Measurements from ENCODE around the gene SYNE4.

SYNE4 gene

DNA sequence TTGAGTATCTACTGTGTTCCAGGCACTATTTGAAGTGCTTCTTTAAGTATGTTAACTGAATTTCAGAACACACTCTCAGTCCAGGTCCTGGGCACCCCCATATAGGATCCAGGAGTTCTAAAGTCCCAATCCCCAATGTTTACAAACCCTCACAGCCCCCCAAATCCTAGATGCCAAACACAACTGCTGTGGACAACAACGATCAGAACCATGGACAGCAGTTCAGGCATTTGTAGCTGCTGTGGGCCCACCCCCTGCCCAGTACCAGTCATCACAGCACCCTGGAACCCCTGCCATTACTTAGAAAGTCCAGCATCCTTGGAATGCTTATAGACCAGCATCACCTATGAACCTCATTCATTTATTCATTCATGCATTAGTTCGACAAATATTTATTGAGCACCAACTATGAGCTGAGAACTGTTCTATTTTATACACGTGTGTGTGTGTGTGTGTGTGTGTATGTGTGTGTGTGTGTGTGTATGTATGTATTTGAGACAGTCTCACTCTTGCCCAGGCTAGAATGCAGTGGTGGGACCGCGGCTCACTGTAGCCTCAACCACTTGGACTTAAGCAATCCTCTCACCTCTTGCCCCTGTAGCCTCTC is 32.9 kb downstream of the SYNE4 start:
- DNase-seq (ENCODE audit: low spot score) = no peak
- TF ChIP-seq, protein P1, sequence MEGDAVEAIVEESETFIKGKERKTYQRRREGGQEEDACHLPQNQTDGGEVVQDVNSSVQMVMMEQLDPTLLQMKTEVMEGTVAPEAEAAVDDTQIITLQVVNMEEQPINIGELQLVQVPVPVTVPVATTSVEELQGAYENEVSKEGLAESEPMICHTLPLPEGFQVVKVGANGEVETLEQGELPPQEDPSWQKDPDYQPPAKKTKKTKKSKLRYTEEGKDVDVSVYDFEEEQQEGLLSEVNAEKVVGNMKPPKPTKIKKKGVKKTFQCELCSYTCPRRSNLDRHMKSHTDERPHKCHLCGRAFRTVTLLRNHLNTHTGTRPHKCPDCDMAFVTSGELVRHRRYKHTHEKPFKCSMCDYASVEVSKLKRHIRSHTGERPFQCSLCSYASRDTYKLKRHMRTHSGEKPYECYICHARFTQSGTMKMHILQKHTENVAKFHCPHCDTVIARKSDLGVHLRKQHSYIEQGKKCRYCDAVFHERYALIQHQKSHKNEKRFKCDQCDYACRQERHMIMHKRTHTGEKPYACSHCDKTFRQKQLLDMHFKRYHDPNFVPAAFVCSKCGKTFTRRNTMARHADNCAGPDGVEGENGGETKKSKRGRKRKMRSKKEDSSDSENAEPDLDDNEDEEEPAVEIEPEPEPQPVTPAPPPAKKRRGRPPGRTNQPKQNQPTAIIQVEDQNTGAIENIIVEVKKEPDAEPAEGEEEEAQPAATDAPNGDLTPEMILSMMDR (IDR thresholded peaks at IDR 0.05; ENCODE audit: extremely low read depth, missing control alignments) = no peak

DNA sequence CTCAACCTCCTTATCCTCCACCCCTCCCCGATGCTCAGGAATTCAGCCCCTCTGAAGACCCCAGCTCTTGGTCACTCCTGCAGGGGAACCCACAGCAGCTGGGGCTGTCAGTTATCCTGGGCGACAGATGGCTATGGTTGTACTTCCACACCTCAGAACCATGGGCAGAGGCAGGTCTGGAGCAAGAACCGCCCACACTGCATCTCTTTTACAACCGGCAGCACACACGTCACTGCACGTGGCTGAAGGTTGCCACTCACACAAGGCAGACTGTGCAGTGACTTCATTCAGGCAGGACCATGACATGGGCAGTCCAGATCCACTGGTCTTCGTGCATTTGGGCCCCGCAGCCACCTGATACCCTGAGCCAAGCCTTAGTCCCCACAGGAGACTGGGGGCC is 35.1 kb downstream of the SYNE4 start:
- DNase-seq (ENCODE audit: low spot score) = no peak

DNA sequence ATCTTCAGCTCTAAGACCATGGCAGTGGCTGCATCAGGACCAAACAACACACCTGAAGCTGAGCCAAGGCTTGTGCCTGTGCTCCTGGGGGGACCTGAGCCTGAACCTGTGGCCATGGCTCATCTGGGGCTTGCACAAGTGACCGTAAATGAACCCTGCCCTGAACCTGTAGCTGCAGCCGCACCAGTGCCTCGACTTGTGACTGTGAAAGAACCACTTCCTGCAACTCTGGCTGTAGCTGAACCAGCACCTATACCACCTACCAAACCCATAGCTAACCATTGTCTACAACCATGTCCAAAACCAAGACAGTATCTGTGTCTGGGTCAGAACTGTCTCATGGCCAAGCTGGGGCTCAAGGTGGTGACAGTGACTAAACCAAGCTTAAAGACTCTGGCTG is 41.8 kb downstream of the SYNE4 start:
- no peak for DNase-seq (ENCODE audit: low spot score)
- TF ChIP-seq, protein P1 (IDR thresholded peaks at IDR 0.05; ENCODE audit: extremely low read depth, missing control alignments) = no peak

More for the DNA sequence above, 35.1 kb downstream of the SYNE4 start:
- TF ChIP-seq, protein P1 (IDR thresholded peaks at IDR 0.05; ENCODE audit: extremely low read depth, missing control alignments) = no peak

DNA sequence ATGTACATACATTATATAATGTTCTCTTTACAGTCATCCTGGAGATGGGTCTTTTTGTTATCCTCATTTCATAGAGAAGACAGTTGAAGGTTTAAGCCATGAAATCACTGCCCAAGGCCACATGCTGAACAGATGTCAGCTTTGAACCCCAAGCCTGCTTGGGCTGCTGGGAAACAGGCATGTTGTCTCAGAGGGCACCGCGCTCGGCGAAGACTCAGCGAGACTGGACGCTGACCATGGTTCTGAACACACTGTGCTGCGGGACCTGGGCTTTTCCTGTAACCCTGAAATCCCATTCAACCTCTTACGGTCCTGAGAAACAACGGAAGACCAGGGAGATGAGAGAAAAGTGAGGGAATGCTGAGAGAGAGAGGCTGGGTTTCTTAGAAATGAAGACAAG is 45.1 kb downstream of the SYNE4 start:
- no peak for DNase-seq (ENCODE audit: low spot score)
- TF ChIP-seq, protein P1 (IDR thresholded peaks at IDR 0.05; ENCODE audit: extremely low read depth, missing control alignments) = no peak

DNA sequence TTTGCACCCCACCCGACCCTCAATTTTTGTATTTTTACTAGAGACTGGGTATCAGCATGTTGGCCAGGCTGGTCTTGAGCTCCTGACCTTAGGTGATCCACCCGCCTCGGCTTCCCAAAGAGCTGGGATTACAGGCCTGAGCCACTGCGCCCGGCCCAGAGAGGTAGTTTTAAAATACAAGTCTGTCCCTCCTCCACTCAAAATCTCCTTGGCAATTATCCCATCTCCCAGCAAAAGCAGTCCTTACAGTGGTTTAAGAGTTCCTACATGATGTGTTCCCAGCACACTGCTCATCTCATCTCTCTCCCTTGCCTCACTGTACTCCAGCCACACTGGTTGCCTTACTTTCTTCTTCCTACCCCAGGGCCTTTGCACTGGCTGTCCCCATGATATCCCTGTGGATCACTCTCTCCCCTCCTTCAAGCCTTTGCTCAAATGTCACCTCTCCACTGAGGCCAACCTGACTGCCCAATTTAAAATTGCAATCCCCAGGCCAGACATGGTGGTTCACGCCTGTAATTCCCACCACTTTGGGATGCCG is 48.1 kb downstream of the SYNE4 start:
- TF ChIP-seq, protein P1 (IDR thresholded peaks at IDR 0.05; ENCODE audit: extremely low read depth, missing control alignments) = no peak
- DNase-seq (ENCODE audit: low spot score) = no peak

DNA sequence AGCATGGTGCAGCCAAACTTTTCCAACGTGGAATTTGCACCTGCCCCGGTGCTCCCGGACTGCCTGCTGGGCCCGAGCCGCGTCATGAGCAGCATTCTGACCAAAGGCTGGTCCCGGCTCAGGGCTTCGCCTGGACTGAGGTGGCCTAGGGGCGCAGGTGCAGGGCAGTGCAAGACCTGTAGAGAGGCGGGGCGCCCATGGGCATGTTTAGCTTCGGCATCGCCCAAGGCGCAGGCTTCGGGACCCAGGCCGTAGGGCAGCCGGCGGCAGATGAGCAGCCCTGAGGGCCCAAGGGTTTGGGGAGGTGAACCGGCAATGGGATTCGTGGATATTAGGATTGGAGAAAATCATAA is 48.7 kb downstream of the SYNE4 start:
- no peak for DNase-seq (ENCODE audit: low spot score)
- TF ChIP-seq, protein P1 (IDR thresholded peaks at IDR 0.05; ENCODE audit: extremely low read depth, missing control alignments) = no peak

DNA sequence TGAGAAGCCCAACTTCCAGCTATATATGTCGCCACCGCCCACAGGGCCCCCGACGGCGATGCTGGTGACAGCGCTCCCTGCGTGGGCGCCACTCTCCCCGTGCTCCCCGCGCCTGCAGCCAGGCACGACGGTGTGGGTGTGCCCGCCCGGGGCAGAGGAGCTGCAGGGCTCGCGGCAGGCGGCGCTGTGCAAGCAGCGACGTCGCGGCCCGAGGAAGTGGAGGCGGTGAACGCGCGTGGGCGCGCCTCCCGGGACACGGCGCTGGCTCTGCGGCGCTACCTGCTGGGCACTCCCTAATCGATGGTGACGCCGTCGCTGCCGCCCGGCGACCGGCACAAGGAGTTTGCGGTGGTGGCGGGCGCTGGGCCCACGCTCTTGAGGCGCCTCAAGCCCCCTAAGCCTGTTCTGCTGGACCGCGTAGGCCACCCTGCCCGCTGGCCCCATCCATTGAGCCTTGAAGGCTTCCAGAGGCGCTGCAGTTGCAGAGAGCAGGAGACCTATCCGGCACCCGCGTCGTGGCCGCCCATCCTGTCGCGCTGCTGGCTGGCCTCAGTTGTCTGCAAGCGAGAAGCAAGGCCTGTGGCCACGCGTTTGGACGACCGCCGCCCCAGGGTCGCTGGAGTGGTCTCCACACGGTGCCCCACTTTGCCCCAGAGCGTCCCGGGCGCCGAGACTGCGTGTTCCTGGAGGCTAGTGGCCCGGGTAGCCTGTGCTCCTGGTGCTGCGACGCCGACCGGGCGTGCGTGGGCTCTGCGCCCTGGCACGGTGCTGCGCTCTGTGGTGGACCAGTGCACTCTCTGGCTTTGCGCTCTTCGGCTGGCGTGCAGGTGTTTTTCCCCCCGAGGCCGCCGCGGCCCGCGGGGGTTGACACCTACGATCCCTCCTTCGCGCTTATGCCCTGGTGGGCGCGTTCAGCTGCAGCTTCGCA is 49.3 kb downstream of the SYNE4 start:
- DNase-seq (ENCODE audit: low spot score) = peak; percentile 69
- TF ChIP-seq, protein P1 (IDR thresholded peaks at IDR 0.05; ENCODE audit: extremely low read depth, missing control alignments) = peak; percentile 38

All from GM20000 (cell line).